Esophagus muscularis mucosa (tissue), 3 donors: ENCODE results near the gene MSL1.

Experiments
- CTCF ChIP-seq, 3 experiments: fragments of 200-600 bp in 2 of 3; fragments of 450-650 bp in 1 of 3; sonication (generic) in 2 of 3; IDR thresholded peaks; one replicate each; pipeline ENCODE4 v1.5.1; 2017 to 2019; ENCODE audit warnings: antibody characterized with exemption in 3 of 3, mild to moderate bottlenecking in 2 of 3, moderate library complexity in 1 of 3
- POLR2A ChIP-seq: fragments of 450-650 bp; IDR thresholded peaks from one replicate; pipeline ENCODE4 v1.6.1; 2017; ENCODE audit warnings: antibody characterized with exemption, moderate library complexity, mild to moderate bottlenecking, low read depth
- POLR2AphosphoS5 ChIP-seq, 2 donors: sonication (generic); formaldehyde crosslinking; IDR thresholded peaks; one replicate each; pipeline ENCODE4 v1.6.1; 2017; ENCODE audit warnings: antibody characterized with exemption in 2 of 2

DNA sequence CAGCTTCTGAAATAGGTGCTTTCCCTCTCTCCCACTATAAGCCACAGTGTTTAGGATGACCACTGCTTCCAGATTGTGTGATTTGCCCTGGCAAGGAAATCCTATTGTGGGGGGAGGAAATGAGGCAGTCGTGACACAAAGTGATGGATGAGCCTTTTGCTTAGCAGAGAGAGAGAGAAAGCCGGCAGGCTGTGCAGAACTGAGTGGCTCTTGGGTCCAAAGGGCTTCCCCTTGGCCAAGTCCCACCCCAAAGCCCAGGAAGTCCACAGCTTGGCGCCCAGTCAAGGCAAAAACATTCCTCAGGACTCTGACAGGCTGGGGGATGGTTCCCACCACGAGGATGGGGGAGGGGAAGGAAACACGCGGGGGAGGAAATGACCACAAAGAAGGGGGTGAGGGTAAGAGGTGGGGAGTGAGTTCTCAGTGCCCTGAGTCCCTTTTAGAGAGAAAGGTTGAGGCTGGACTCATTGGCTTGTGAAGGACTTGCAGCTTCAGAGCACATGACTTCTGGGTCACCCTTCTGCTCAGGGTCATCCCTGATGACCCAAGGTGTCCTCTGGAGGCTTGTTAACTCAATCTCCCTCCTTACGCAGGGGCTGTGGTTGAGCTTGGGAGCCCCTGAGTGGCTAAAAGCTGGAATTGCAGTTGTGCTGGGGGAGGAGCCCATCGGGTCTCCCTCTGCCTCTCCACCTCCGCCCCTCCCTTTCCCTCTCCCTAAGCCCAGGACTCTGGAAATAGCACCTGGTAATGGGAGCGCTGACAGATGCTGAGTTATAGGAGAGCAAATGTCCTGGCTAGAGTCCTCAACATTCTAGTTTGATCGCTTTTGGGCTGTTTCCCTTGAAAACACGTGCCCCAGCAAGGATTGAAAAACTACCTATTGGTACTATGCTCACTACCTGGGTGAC lies 10.3 kb upstream of the MSL1 start:
- TF ChIP-seq CTCF (IDR thresholded peaks at IDR 0.05) (peak; percentile 93 to 94 (median 93)), POLR2AphosphoS5 (IDR thresholded peaks at IDR 0.05) (peak; percentile 87 to 89), POLR2A (peak; percentile 0)
